Psoas muscle (tissue), 8 donors: ENCODE results near the gene KIAA0513. TPM values are rescaled to one million over a fixed set of nuclear protein-coding genes. Genes with fewer than 3 reads are reported as not detected.
A peak's percentile ranks its signal among the peaks of the same experiment; 100 is the strongest.

Source experiments
- ATAC-seq, 4 donors: fragments of 200-7000 bp; cut with Tn5 transposase; one replicate each; pipeline ENCODE4 v1.9.1; 2020; ENCODE audit warnings: moderate library complexity in 3 of 4, mild to moderate bottlenecking in 2 of 4
- DNase-seq, 2 donors: peaks; one replicate each; pipeline ENCODE4 v3.0.0-alpha.2; 2020
- H3K27ac ChIP-seq: fragments of 200-600 bp; one replicate; pipeline ENCODE4 v1.8.0; 2022
- H3K27me3 ChIP-seq, 3 donors: fragments of 200-600 bp in 1 of 3; one replicate each; pipeline versions ENCODE4 v1.6.1 to v1.8.0; 2013 to 2022; ENCODE audit warnings: low read length in 2 of 3, mild to moderate bottlenecking in 2 of 3, moderate library complexity in 1 of 3; ENCODE audit not compliant: insufficient read depth in 3 of 3
- H3K36me3 ChIP-seq, 2 donors: fragments of 200-600 bp in 1 of 2; one replicate each; pipeline versions ENCODE4 v1.6.1 to v1.8.0; 2013 to 2022; ENCODE audit warnings: low read depth in 1 of 2, mild to moderate bottlenecking in 1 of 2, moderate library complexity in 1 of 2; ENCODE audit not compliant: insufficient read depth in 1 of 2
- H3K4me1 ChIP-seq: fragments of 200-600 bp; one replicate; pipeline ENCODE4 v1.8.0; 2022
- H3K4me3 ChIP-seq: fragments of 200-600 bp; one replicate; pipeline ENCODE4 v1.8.0; 2022; ENCODE audit warnings: mild to moderate bottlenecking
- H3K9me3 ChIP-seq: fragments of 200-600 bp; one replicate; pipeline ENCODE4 v1.8.0; 2022
- WGBS, 3 donors: extraction: QIAGEN DNeasy Blood & Tissue Kit; methylation state at CpG; one replicate each; pipeline versions ENCODE4 v1.1.6 to v1.1.7; 2013; 5-methylcytosine and 5-hydroxymethylcytosine counted together
- intact Hi-C, 2 donors: fragments of 100-400 bp; cut with DNase I; formaldehyde crosslinking; loops; one replicate each; pipeline versions ENCODE4 v1.11.0 to v1.14.2; 2022
- polyA plus RNA-seq, 3 donors: library from polyadenylated mRNA; stranded (reverse); fragments of 200-250 nt; gene quantifications; one replicate each; pipeline ENCODE4 v1.2.3, GENCODE V29; 2013
- total RNA-seq, 4 donors: library from RNA; stranded (reverse); fragmentation: NEBNext Ultra II Directional in 2 of 4; extraction: Animal tissue kit (Norgen Biotek cat#: 25700) in 2 of 4; gene quantifications; one replicate each; pipeline versions ENCODE4 v1.2.1 to v1.2.4, GENCODE V29; 2021 to 2023
- TF ChIP-seq, protein P1 (sequence below): fragments of 200-600 bp; IDR thresholded peaks from one replicate; pipeline ENCODE4 v1.8.0; 2022; ENCODE audit warnings: antibody characterized with exemption
- donor health status: healthy with polysubstance abuse.
- donor health status: DM: no; HTN: no; CAD: no; lungs with moderate emphysema.
- donor health status: Bipolar disorder and iron deficiency.
- donor health status: healthy.
- donor health status: DM: yes; HTN: yes; CAD: no.
- donor health status: DM: no; HTN: no; CAD: no.
- donor health status: DM: no; HTN: no; CAD: no.
- donor health status: DM: yes; HTN: yes; CAD: no.

The KIAA0513 gene
- total and polyA plus RNA-seq, 7 donors = 3.6 to 18.2 (median 12.9) TPM

DNA sequence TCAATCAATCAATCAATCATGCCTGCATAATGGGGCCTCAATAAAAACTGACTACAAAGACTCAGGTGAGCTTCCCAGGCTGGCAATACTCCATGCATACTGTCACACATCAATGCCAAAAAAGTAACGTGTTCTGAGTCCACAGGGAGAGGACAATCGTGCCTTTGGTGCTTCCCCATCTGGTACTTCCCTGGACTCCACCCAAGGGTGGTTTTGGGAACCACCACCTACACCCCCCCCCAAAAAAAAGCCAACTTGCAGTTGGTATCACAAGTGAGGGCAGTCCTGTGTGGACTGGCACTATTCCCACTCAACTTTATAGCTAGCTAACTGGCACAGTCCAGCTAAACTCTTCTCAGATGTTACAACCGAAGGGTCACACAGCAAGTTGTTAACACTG, 19.3 kb upstream of the KIAA0513 start:
- no peak overlapping the region for H3K27ac ChIP-seq

DNA sequence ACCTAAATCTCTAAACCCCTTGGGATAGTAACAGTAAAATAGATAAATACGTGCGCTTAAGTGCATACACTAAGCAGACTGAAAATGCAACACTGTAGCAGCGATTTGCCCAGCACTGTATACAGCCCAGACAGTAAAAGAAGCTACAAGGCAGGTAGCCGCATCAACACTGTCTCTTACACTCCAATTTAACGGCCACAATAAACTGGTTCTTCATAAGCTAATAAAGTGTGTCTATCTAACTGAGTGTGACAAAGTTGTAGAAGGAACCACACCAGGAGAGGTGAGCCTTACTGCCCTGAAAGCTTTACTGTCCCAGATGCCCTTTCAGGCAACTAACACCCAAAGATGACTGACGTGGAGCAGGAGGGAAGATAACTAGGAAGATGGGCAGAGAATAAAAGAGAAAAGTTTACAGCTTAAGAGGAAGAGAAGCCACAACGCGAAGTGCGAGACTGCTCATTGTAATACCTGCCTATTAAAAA, 17.1 kb upstream of the KIAA0513 start:
- no peak for DNase-seq
- Histone ChIP-seq H3K36me3 (no peaks in the 10 kb centered on the region), H3K27me3 (no peaks in the 10 kb centered on the region), H3K4me1 (peaks cover 46% of the 10 kb centered on the region), H3K27ac (peak overlapping the region; percentile 99), H3K4me3 (peak overlapping the region; percentile 84), H3K9me3 (no peaks in the 10 kb centered on the region)
- intact Hi-C loops = no loop called here
- WGBS, 3 donors = 20 to 27% (median 23%) methylated on average over 9 of the region's 9 CpGs
- TF ChIP-seq, protein P1, sequence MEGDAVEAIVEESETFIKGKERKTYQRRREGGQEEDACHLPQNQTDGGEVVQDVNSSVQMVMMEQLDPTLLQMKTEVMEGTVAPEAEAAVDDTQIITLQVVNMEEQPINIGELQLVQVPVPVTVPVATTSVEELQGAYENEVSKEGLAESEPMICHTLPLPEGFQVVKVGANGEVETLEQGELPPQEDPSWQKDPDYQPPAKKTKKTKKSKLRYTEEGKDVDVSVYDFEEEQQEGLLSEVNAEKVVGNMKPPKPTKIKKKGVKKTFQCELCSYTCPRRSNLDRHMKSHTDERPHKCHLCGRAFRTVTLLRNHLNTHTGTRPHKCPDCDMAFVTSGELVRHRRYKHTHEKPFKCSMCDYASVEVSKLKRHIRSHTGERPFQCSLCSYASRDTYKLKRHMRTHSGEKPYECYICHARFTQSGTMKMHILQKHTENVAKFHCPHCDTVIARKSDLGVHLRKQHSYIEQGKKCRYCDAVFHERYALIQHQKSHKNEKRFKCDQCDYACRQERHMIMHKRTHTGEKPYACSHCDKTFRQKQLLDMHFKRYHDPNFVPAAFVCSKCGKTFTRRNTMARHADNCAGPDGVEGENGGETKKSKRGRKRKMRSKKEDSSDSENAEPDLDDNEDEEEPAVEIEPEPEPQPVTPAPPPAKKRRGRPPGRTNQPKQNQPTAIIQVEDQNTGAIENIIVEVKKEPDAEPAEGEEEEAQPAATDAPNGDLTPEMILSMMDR = no peak
- ATAC-seq = peak in 1 of 4 donors; percentile 2

More for the DNA sequence above, 19.3 kb upstream of the KIAA0513 start:
- intact Hi-C loops = no loop called here
- WGBS, 3 donors = 31 to 59% (median 35%) methylated on average over 3 of the region's 3 CpGs
- TF ChIP-seq, protein P1 = no peak
- Histone ChIP-seq H3K27me3 (no peaks in the 10 kb centered on the region), H3K36me3 (no peaks in the 10 kb centered on the region), H3K4me1 (peaks cover 67% of the 10 kb centered on the region), H3K9me3 (no peaks in the 10 kb centered on the region), H3K4me3 (no peak overlapping the region)
- no peak for ATAC-seq
- DNase-seq = no peak

DNA sequence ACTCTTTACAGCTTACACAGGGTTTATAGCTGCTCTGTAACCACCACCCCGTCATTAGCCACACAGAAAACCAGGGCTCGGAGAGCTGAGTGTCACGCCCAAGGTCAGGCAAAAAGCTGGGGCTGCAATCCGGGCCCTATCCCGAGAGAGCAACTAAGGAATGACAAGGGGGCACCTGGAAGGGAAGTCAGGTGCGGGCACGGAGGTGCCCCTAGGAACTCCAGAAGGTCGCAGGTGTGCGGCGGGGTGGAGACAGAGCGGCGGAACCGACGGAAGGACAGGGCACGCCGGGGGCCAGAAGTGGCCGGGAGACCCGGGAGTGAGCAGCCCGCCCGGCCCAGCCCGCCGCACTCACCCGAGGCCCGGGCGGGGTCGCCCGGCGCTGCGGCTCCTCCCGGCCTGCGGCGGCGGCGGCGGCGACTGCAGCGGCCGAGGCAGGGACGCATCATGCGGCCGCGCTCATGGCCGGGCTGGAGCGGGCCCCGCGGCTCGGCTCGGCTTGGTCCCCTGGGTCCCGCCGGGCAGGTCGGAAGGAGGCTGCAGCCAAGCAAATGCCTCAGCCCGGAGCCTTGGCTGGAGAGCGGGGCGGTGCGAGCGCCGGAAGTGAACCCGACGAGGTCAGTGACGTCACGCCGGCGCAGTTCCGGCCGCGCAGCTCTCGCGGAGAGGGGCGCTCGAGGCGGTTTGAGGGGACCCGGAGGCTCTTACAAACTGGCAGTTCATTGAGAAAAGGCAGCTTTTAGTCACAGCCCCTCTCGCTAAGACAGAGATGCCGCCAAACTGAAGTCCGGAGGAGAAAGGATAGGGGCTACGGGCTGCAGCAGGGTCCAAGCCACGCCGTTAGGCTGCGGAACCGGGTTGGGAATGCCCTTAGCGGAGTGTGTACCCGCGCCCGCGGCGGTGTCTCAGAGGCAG, 16.4 kb upstream of the KIAA0513 start, which contains the start of gene ZDHHC7:
ZDHHC7 (minus strand) TSS at position 605 of the 915 bp plus-strand sequence. CDS start 20,917 bp downstream, outside the sequence.
- peaks cover 39% of the 10 kb centered on the region for H3K4me1 ChIP-seq
- H3K27me3 ChIP-seq = peaks cover 0 to under 1% (median 0%) of the 10 kb centered on the region in 3 donors
- TF ChIP-seq, protein P1 = peak; percentile 8

DNA sequence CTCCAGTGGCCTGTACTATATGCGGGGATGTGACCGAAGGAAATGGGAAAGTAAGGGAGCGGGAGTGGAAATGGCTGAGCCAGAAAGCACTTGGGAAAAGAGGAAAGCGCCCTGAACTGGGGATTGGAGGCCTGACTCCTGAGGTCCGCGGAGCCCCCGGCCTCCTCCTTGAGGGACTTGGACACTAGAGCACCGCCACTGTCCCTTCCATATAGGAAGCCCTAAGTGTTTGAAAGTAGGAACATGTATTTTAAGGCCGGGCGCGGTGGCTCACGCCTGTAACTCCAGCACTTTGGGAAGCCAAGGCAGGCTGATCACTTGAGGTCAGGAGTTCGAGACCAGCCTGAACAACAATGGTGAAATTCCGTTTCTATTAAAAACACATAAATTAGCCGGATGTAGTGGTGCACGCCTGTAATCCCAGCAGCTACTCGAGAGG, 15.7 kb upstream of the KIAA0513 start:
- peak overlapping the region; percentile 84 for H3K4me3 ChIP-seq
- peaks cover 0 to 5% (median 0%) of the 10 kb centered on the region in 3 donors for H3K27me3 ChIP-seq
- intact Hi-C loops = no loop called here
- peaks cover 33% of the 10 kb centered on the region for H3K4me1 ChIP-seq
- H3K27ac ChIP-seq = peak overlapping the region; percentile 99
- TF ChIP-seq, protein P1 = no peak
- H3K9me3 ChIP-seq = no peaks in the 10 kb centered on the region
- peak in 2 of 4 donors; percentile 46 to 59 for ATAC-seq
- 9 to 10% (median 9%) methylated on average over 17 of the region's 17 CpGs for WGBS, 3 donors
- no peaks in the 10 kb centered on the region for H3K36me3 ChIP-seq
- DNase-seq = no peak

More for the DNA sequence above, 16.4 kb upstream of the KIAA0513 start, which contains the start of gene ZDHHC7:
- WGBS, 3 donors = 0% methylated on average over 54 to 86 of the region's 86 CpGs
- Histone ChIP-seq H3K36me3 (no peaks in the 10 kb centered on the region), H3K27ac (peak within 1 kb of the TSS; percentile 99), H3K4me3 (peak within 1 kb of the TSS; percentile 84), H3K9me3 (no peaks in the 10 kb centered on the region)
- peak; percentile 93 to 96 (median 95) for ATAC-seq
- intact Hi-C loops = no loop called here
- DNase-seq = peak; percentile 89 to 95
